ENCODE measurements around the gene WNT6. TPM values are rescaled to one million over a fixed set of nuclear protein-coding genes. Genes with fewer than 3 reads are reported as not detected.

Gene WNT6
- total and polyA plus RNA-seq, 2 experiments from 2014 or later = not detected

DNA sequence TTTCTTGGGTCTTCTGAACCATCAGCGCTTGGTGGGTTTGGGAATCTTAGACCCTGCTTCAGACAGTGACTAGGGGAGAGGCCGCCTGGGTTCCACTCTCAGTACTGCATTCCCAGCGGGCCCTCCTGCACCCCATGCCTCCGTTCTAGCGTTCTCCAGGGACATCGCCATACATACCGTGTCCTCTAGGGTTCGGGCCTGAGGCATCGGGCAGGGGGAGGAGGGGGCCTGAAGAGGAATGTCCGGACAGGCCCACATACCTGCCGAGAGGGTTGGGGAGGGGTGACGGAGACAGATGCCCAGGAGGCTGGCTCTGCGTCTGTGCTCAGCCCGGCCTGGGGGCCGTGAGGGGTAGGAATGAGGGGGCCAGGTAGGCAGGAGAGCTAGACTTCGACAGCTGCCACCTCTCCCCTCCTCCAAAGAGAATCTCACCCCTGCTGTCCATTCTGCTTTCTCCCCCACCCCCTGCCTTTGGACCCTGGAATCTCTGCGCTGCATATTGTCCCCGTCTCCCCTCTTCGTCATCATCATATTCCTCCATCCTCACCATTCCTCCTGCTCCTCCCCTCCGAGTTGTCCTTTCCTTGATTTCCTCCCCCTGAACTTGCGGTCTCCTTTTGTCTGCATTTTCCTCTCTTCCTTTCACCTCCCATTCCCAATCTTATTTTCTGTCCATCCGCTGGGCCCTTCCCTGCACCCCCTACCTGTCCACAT is 13.2 kb downstream of the WNT6 start:
- Histone ChIP-seq H2AFZ (no peak overlapping the region), H3K27me3 (replicated peaks; ENCODE audit: insufficient read depth) (peaks cover 85% of the 10 kb centered on the region), H3K27ac (no peak overlapping the region), H3F3A (ENCODE audit: insufficient read depth) (no peaks in the 10 kb centered on the region), H3K4me3 (no peak overlapping the region), H3K9ac (no peak overlapping the region), H3K4me1 (ENCODE audit: insufficient read depth) (no peaks in the 10 kb centered on the region), H3K36me3 (ENCODE audit: low read depth) (no peaks in the 10 kb centered on the region), H4K20me1 (ENCODE audit: insufficient read depth) (no peaks in the 10 kb centered on the region), H3K9me2 (ENCODE audit: insufficient read depth) (no peaks in the 10 kb centered on the region), H3K4me2 (ENCODE audit: unreplicated experiment) (no peak overlapping the region), H3K9me3 (ENCODE audit: low read depth) (no peaks in the 10 kb centered on the region), H3K79me2 (ENCODE audit: insufficient read depth) (no peaks in the 10 kb centered on the region)
- in situ Hi-C loops (cut with MboI) = no loop called here
- 16 to 17% methylated on average over 19 to 22 of the region's 22 CpGs for WGBS, 2 experiments (ENCODE audit: low coverage in 1 of 2, low lambda C conversion rate in 2 of 2, missing lambda C conversion rate in 2 of 2)
- TF ChIP-seq EZH2phosphoT487 (IDR thresholded peaks at IDR 0.05; ENCODE audit: insufficient read depth, low read depth) = no peak
- TF ChIP-seq EZH2 (IDR thresholded peaks at IDR 0.05; ENCODE audit: insufficient read depth, poor library complexity, severe bottlenecking) = peak; percentile 87
- DNase-seq = no peak

DNA sequence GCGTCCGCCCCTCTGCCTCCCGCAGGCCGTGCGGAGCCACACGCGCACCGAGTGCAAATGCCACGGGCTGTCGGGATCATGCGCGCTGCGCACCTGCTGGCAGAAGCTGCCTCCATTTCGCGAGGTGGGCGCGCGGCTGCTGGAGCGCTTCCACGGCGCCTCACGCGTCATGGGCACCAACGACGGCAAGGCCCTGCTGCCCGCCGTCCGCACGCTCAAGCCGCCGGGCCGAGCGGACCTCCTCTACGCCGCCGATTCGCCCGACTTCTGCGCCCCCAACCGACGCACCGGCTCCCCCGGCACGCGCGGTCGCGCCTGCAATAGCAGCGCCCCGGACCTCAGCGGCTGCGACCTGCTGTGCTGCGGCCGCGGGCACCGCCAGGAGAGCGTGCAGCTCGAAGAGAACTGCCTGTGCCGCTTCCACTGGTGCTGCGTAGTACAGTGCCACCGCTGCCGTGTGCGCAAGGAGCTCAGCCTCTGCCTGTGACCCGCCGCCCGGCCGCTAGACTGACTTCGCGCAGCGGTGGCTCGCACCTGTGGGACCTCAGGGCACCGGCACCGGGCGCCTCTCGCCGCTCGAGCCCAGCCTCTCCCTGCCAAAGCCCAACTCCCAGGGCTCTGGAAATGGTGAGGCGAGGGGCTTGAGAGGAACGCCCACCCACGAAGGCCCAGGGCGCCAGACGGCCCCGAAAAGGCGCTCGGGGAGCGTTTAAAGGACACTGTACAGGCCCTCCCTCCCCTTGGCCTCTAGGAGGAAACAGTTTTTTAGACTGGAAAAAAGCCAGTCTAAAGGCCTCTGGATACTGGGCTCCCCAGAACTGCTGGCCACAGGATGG is 14.0 kb downstream of the WNT6 start:
- H3K4me2 ChIP-seq (ENCODE audit: unreplicated experiment) = no peak overlapping the region
- in situ Hi-C loops (cut with MboI) = no loop called here
- no peak for DNase-seq
- H3K9me2 ChIP-seq (ENCODE audit: insufficient read depth) = no peaks in the 10 kb centered on the region
- TF ChIP-seq EZH2phosphoT487 (IDR thresholded peaks at IDR 0.05; ENCODE audit: insufficient read depth, low read depth) = no peak
- TF ChIP-seq EZH2 (IDR thresholded peaks at IDR 0.05; ENCODE audit: insufficient read depth, poor library complexity, severe bottlenecking) = no peak
- H3K27ac ChIP-seq = no peak overlapping the region
- H3K4me3 ChIP-seq = no peak overlapping the region
- 11 to 16% methylated on average over 49 to 72 of the region's 86 CpGs for WGBS, 2 experiments (ENCODE audit: low coverage in 1 of 2, low lambda C conversion rate in 2 of 2, missing lambda C conversion rate in 2 of 2)
- no peaks in the 10 kb centered on the region for H3F3A ChIP-seq (ENCODE audit: insufficient read depth)
- H4K20me1 ChIP-seq (ENCODE audit: insufficient read depth) = no peaks in the 10 kb centered on the region
- H3K9ac ChIP-seq = no peak overlapping the region
- no peaks in the 10 kb centered on the region for H3K4me1 ChIP-seq (ENCODE audit: insufficient read depth)
- no peaks in the 10 kb centered on the region for H3K9me3 ChIP-seq (ENCODE audit: low read depth)
- H2AFZ ChIP-seq = no peak overlapping the region
- no peaks in the 10 kb centered on the region for H3K36me3 ChIP-seq (ENCODE audit: low read depth)
- H3K79me2 ChIP-seq (ENCODE audit: insufficient read depth) = no peaks in the 10 kb centered on the region
- peaks cover 77% of the 10 kb centered on the region for H3K27me3 ChIP-seq (replicated peaks; ENCODE audit: insufficient read depth)

DNA sequence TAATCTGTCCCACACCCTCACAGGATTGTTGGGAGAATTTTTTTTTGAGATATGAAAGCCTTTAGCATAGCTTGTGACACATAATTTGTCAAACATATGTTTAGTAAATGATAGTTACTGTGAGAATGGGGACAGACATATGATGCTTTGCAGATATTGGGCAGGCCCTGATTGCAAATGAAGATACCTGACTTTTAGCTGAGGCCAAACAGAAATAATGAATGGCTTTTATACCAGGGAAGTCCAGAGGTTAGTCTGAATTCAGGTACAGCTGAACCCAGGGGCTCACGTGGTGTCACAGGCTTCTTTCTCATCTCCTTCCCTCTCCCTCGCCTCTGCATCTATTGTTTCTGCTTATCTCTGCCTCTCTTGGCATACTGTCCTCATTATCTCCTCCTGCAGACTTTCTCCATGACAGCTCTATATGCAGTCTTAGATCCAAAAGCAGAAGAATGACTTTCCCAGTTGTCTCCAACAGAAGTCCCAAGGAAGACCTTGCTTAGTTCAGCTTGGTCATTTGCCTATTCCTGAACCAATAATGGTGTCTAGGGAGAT is 16.2 kb downstream of the WNT6 start:
- Histone ChIP-seq H3K9ac (no peak overlapping the region), H3K4me2 (ENCODE audit: unreplicated experiment) (no peak overlapping the region), H3K36me3 (ENCODE audit: low read depth) (no peaks in the 10 kb centered on the region), H2AFZ (no peak overlapping the region), H3K79me2 (ENCODE audit: insufficient read depth) (no peaks in the 10 kb centered on the region), H3K4me3 (no peak overlapping the region), H3K9me2 (ENCODE audit: insufficient read depth) (no peaks in the 10 kb centered on the region), H3K9me3 (ENCODE audit: low read depth) (no peaks in the 10 kb centered on the region), H4K20me1 (ENCODE audit: insufficient read depth) (no peaks in the 10 kb centered on the region), H3F3A (ENCODE audit: insufficient read depth) (no peaks in the 10 kb centered on the region), H3K27ac (no peak overlapping the region), H3K27me3 (replicated peaks; ENCODE audit: insufficient read depth) (peaks cover 66% of the 10 kb centered on the region), H3K4me1 (ENCODE audit: insufficient read depth) (no peaks in the 10 kb centered on the region)
- in situ Hi-C loops (cut with MboI) = no loop called here
- WGBS, 2 experiments (ENCODE audit: low coverage in 1 of 2, low lambda C conversion rate in 2 of 2, missing lambda C conversion rate in 2 of 2) = 68 to 69% methylated on average over 2 of the region's 2 CpGs
- TF ChIP-seq EZH2phosphoT487 (IDR thresholded peaks at IDR 0.05; ENCODE audit: insufficient read depth, low read depth) (no peak), EZH2 (IDR thresholded peaks at IDR 0.05; ENCODE audit: insufficient read depth, poor library complexity, severe bottlenecking) (no peak)
- no peak for DNase-seq

DNA sequence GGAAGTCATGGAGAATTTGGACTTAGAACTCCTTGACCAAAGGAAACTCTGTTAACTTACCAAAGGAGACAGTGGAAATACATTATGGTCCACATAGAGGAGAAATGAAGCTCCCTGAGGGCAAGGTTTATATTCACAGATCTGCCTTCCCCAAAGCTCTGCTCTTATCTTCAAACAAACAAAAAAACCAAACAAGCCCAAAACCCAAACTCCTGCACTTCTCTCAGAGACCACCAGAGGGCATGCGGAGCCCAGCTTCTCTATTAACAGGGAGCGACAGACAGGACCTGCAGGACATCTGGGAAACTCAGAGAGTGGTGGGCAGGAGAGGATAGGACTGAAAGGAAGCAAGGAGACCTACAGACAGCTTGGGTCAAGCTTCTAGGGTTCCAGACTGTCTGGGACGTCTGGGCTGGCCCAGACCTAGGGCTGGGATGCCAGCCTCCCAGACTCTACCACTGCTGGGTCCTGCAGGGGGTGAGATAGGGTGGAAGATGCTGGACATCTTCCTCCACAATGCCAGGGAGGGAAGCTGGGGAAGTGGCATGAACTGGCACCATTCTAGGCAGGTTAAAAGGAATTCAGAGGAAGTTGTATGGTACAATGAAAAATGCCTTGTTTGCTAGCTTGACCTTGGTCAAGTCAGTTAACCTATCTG is 17.1 kb downstream of the WNT6 start:
- Histone ChIP-seq H3K36me3 (ENCODE audit: low read depth) (no peaks in the 10 kb centered on the region), H3K4me3 (no peak overlapping the region), H3K9me2 (ENCODE audit: insufficient read depth) (no peaks in the 10 kb centered on the region), H3K9ac (no peak overlapping the region), H3K9me3 (ENCODE audit: low read depth) (no peaks in the 10 kb centered on the region), H3K4me1 (ENCODE audit: insufficient read depth) (no peaks in the 10 kb centered on the region), H3K4me2 (ENCODE audit: unreplicated experiment) (no peak overlapping the region), H3F3A (ENCODE audit: insufficient read depth) (no peaks in the 10 kb centered on the region), H3K27ac (no peak overlapping the region), H4K20me1 (ENCODE audit: insufficient read depth) (no peaks in the 10 kb centered on the region), H2AFZ (no peak overlapping the region), H3K27me3 (replicated peaks; ENCODE audit: insufficient read depth) (peaks cover 64% of the 10 kb centered on the region), H3K79me2 (ENCODE audit: insufficient read depth) (no peaks in the 10 kb centered on the region)
- in situ Hi-C loops (cut with MboI) = no loop called here
- 2 to 4% methylated on average over 3 of the region's 3 CpGs for WGBS, 2 experiments (ENCODE audit: low coverage in 1 of 2, low lambda C conversion rate in 2 of 2, missing lambda C conversion rate in 2 of 2)
- DNase-seq = peak; percentile 64
- TF ChIP-seq EZH2phosphoT487 (IDR thresholded peaks at IDR 0.05; ENCODE audit: insufficient read depth, low read depth) (no peak), EZH2 (IDR thresholded peaks at IDR 0.05; ENCODE audit: insufficient read depth, poor library complexity, severe bottlenecking) (no peak)
